Inferior parietal cortex (tissue), 1 donor: Measurements from ENCODE around the gene SSR4.
"Not testable (repeated sequence)": the region's sequence is repeated elsewhere in the genome, so short reads cannot be mapped to it uniquely, and the experiment has no call there.

Source experiments
- DNase-seq: peaks from one replicate; pipeline ENCODE4 v3.0.0-alpha.2; 2016; ENCODE audit errors: extremely low spot score

SSR4 gene

GRCh38 chrX:153794018-153794896 is at the start of gene SSR4, which contains the start of gene IDH3G:
Gene SSR4 (plus strand): TSS chrX:153794668. CDS start chrX:153794688, 20 bp downstream.
Gene IDH3G (minus strand): TSS chrX:153794375. CDS start chrX:153794326, 49 bp downstream.
- peak; percentile 91 for DNase-seq

GRCh38 chrX:153745067-153745433 is 49.4 kb upstream of the SSR4 start:
- not testable (repeated sequence) for DNase-seq

GRCh38 chrX:153746359-153746758 is 48.1 kb upstream of the SSR4 start:
- DNase-seq, result no peak

GRCh38 chrX:153746991-153747390 is 47.5 kb upstream of the SSR4 start:
- DNase-seq, result not testable (repeated sequence)

GRCh38 chrX:153749017-153749416 is 45.5 kb upstream of the SSR4 start:
- not testable (repeated sequence) for DNase-seq

GRCh38 chrX:153750127-153750774 is 44.2 kb upstream of the SSR4 start:
- DNase-seq, result no peak

GRCh38 chrX:153755136-153755535 is 39.3 kb upstream of the SSR4 start:
- no peak for DNase-seq

GRCh38 chrX:153761863-153762262 is 32.6 kb upstream of the SSR4 start:
- no peak for DNase-seq

GRCh38 chrX:153762626-153763173 is 31.8 kb upstream of the SSR4 start:
- DNase-seq, result no peak

GRCh38 chrX:153763298-153763932 is 31.1 kb upstream of the SSR4 start:
- no peak for DNase-seq

GRCh38 chrX:153763989-153764755 is 30.3 kb upstream of the SSR4 start, which contains the start of gene PLXNB3:
Gene PLXNB3 (plus strand): TSS chrX:153764249. CDS start chrX:153765536, 1,287 bp downstream.
- DNase-seq, result peak; percentile 73

GRCh38 chrX:153764786-153765137 is 29.7 kb upstream of the SSR4 start:
- DNase-seq, result no peak

- peak; percentile 71 for DNase-seq
Measured at GRCh38 chrX:153765138-153766079, 29.1 kb upstream of the SSR4 start.

- DNase-seq, result peak; percentile 15
Measured at GRCh38 chrX:153766098-153766817, 28.2 kb upstream of the SSR4 start.

GRCh38 chrX:153766871-153767673 is 27.4 kb upstream of the SSR4 start:
- DNase-seq, result no peak

- DNase-seq, result no peak
Measured at GRCh38 chrX:153767674-153768055, 26.8 kb upstream of the SSR4 start.

- no peak for DNase-seq
Measured at GRCh38 chrX:153768311-153769157, 25.9 kb upstream of the SSR4 start.
